ENCODE results near the gene TSTD1.

- TF ChIP-seq POLR2A (IDR thresholded peaks at IDR 0.05; ENCODE audit: low read depth, low read length) (no peak), POLR2AphosphoS5 (IDR thresholded peaks at IDR 0.05; ENCODE audit: low read depth, low read length) (no peak), POU2F2 (IDR thresholded peaks at IDR 0.05; ENCODE audit: low read depth, low read length) (no peak)
These were observed 32.2 kb downstream of the TSTD1 start for GRCh38 chr1:161006563-161006962.

Data from GM12891 (cell line).